Neural cell (in vitro differentiated cells): Measurements from ENCODE around the gene PLPP3. TPM values are rescaled to one million over a fixed set of nuclear protein-coding genes. Genes with fewer than 3 reads are reported as not detected.

Experiments
- H2AFZ ChIP-seq: fragments of 200-600, 300-800 bp; sonication (generic), shearing (Covaris generic); 2 replicates; pipeline ENCODE4 v1.6.0; 2014; ENCODE audit warnings: low read depth, mild to moderate bottlenecking, antibody characterized with exemption, low read length, moderate library complexity
- H3F3A ChIP-seq: fragments of 200-600 bp; shearing (Covaris generic); 2 replicates; pipeline ENCODE4 v1.6.1; 2016; ENCODE audit warnings: mild to moderate bottlenecking, moderate library complexity, mixed read lengths, antibody characterized with exemption, low read length; ENCODE audit not compliant: insufficient read depth, poor library complexity, severe bottlenecking
- H3K27ac ChIP-seq: fragments of 200-600, 300-800 bp; sonication (generic), shearing (Covaris generic); 2 replicates; pipeline ENCODE4 v1.5.1; 2014; ENCODE audit warnings: mild to moderate bottlenecking, low read length, moderate library complexity
- H3K27me3 ChIP-seq: fragments of 300-800, 200-600 bp; sonication (generic), shearing (Covaris generic); 2 replicates; pipeline ENCODE4 v1.6.0; 2014; ENCODE audit warnings: mild to moderate bottlenecking, low read depth, low read length, moderate library complexity; ENCODE audit not compliant: insufficient read depth
- H3K36me3 ChIP-seq: fragments of 300-800, 200-600 bp; sonication (generic), shearing (Covaris generic); 2 replicates; pipeline ENCODE4 v1.5.1; 2014; ENCODE audit warnings: mild to moderate bottlenecking, antibody characterized with exemption, low read length, moderate library complexity; ENCODE audit not compliant: insufficient read depth
- H3K4me2 ChIP-seq: fragments of 300-800, 200-600 bp; sonication (generic), shearing (Covaris generic); 2 replicates; pipeline ENCODE4 v1.6.0; 2014; ENCODE audit warnings: mild to moderate bottlenecking, low read length
- H3K4me3 ChIP-seq: fragments of 300-800, 200-600 bp; sonication (generic), shearing (Covaris generic); 2 replicates; pipeline ENCODE4 v1.5.1; 2014; ENCODE audit warnings: mild to moderate bottlenecking, low read length, moderate library complexity
- H3K79me2 ChIP-seq: fragments of 200-600 bp; shearing (Covaris generic); replicated peaks from 2 replicates; pipeline ENCODE4 v1.6.0; 2014; ENCODE audit warnings: mild to moderate bottlenecking, low read length, moderate library complexity; ENCODE audit not compliant: insufficient read depth
- H3K9ac ChIP-seq: fragments of 300-800, 200-600 bp; sonication (generic), shearing (Covaris generic); 2 replicates; pipeline ENCODE4 v1.6.1; 2016; ENCODE audit warnings: mild to moderate bottlenecking, low read length, mixed read lengths
- H3K9me2 ChIP-seq: fragments of 200-600 bp; shearing (Covaris generic); 2 replicates; pipeline ENCODE4 v1.6.1; 2016; ENCODE audit warnings: mild to moderate bottlenecking, low read length, mixed read lengths; ENCODE audit not compliant: insufficient read depth
- H3K9me3 ChIP-seq: fragments of 200-600, 300-800 bp; sonication (generic), shearing (Covaris generic); 2 replicates; pipeline ENCODE4 v1.6.1; 2016; ENCODE audit warnings: mild to moderate bottlenecking, mixed run types, low read length, moderate library complexity, mixed read lengths
- H4K20me1 ChIP-seq: fragments of 200-600 bp; shearing (Covaris generic); 2 replicates; pipeline ENCODE4 v1.6.1; 2016; ENCODE audit warnings: mild to moderate bottlenecking, mixed run types; ENCODE audit not compliant: insufficient read depth
- CTCF ChIP-seq: fragments of 450-650 bp; IDR thresholded peaks from 2 replicates; pipeline ENCODE4 v1.5.1; 2014; ENCODE audit warnings: antibody characterized with exemption, mild to moderate bottlenecking, moderate library complexity; ENCODE audit not compliant: poor library complexity, severe bottlenecking
- EP300 ChIP-seq: fragments of 450-650 bp; conservative IDR thresholded peaks from 2 replicates; pipeline ENCODE4 v1.6.1; 2014; ENCODE audit warnings: antibody characterized with exemption, mild to moderate bottlenecking, moderate library complexity; ENCODE audit not compliant: poor library complexity, severe bottlenecking
- EZH2 ChIP-seq: fragments of 200-600, 300-800 bp; shearing (Covaris generic), sonication (generic); IDR thresholded peaks from 2 replicates; pipeline ENCODE4 v1.6.1; 2014; ENCODE audit warnings: antibody characterized with exemption, low read length, borderline replicate concordance, mild to moderate bottlenecking; ENCODE audit not compliant: insufficient read depth, poor library complexity, severe bottlenecking
- MXI1 ChIP-seq: fragments of 450-650 bp; conservative IDR thresholded peaks from 2 replicates; pipeline ENCODE4 v1.6.1; 2014; ENCODE audit warnings: antibody characterized with exemption, mild to moderate bottlenecking; ENCODE audit not compliant: poor library complexity, severe bottlenecking
- POLR2AphosphoS5 ChIP-seq: IDR thresholded peaks from 2 replicates; pipeline ENCODE4 v1.6.1; 2012
- RAD21 ChIP-seq: fragments of 450-650 bp; conservative IDR thresholded peaks from 2 replicates; pipeline ENCODE4 v1.6.1; 2014; ENCODE audit warnings: antibody characterized with exemption, mild to moderate bottlenecking, moderate library complexity
- REST ChIP-seq: IDR thresholded peaks from 2 replicates; pipeline ENCODE4 v1.6.1; 2012; ENCODE audit warnings: borderline replicate concordance
- SMC3 ChIP-seq: fragments of 450-650 bp; conservative IDR thresholded peaks from 2 replicates; pipeline ENCODE4 v1.6.1; 2014; ENCODE audit warnings: antibody characterized with exemption, mild to moderate bottlenecking, moderate library complexity; ENCODE audit not compliant: poor library complexity
- TAF1 ChIP-seq: IDR thresholded peaks from 2 replicates; pipeline ENCODE4 v1.6.1; 2012; ENCODE audit warnings: low read depth
- polyA plus RNA-seq: library from polyadenylated mRNA; depleted of rRNA; stranded (reverse); fragments of >200 nt; gene quantifications from 2 replicates; pipeline ENCODE4 v1.2.3, GENCODE V29; 2014

PLPP3 gene
- polyA plus RNA-seq, 1 donor from 2014 or later = 2.1 TPM

- Histone ChIP-seq H3K9ac (peak overlapping the region; percentile 56), H3K79me2 (peaks cover 42% of the 10 kb centered on the region), H4K20me1 (no peaks in the 10 kb centered on the region), H3K9me2 (no peaks in the 10 kb centered on the region), H2AFZ (no peak overlapping the region), H3F3A (no peaks in the 10 kb centered on the region), H3K4me3 (peak overlapping the region; percentile 87), H3K27me3 (no peaks in the 10 kb centered on the region), H3K4me2 (peak overlapping the region; percentile 56), H3K36me3 (no peaks in the 10 kb centered on the region), H3K9me3 (no peaks in the 10 kb centered on the region), H3K27ac (no peak overlapping the region)
- TF ChIP-seq POLR2AphosphoS5 (no peak), MXI1 (peak; percentile 33)
These were observed 1.0 kb downstream of the PLPP3 start for GRCh38 chr1:56578138-56578962.

- TF ChIP-seq RAD21 (no peak), TAF1 (no peak)
- H3K9me2 ChIP-seq = no peaks in the 10 kb centered on the region
- no peaks in the 10 kb centered on the region for H4K20me1 ChIP-seq
- no peaks in the 10 kb centered on the region for H3F3A ChIP-seq
- H3K9ac ChIP-seq = peak overlapping the region; percentile 56
- H3K4me3 ChIP-seq = peak overlapping the region; percentile 87
- peak overlapping the region; percentile 56 for H3K4me2 ChIP-seq
- no peaks in the 10 kb centered on the region for H3K9me3 ChIP-seq
- H2AFZ ChIP-seq = no peak overlapping the region
- no peaks in the 10 kb centered on the region for H3K27me3 ChIP-seq
- no peaks in the 10 kb centered on the region for H3K36me3 ChIP-seq
- peaks cover 49% of the 10 kb centered on the region for H3K79me2 ChIP-seq
- no peak overlapping the region for H3K27ac ChIP-seq
These were observed 1.8 kb downstream of the PLPP3 start for GRCh38 chr1:56577406-56578137.

- Histone ChIP-seq H3K27me3 (no peaks in the 10 kb centered on the region), H3K4me3 (peak overlapping the region; percentile 87), H3K9me2 (no peaks in the 10 kb centered on the region), H3K4me2 (peak overlapping the region; percentile 50), H3K9ac (no peak overlapping the region), H3K79me2 (peaks cover 56% of the 10 kb centered on the region), H3K27ac (no peak overlapping the region), H3K36me3 (no peaks in the 10 kb centered on the region), H2AFZ (no peak overlapping the region), H4K20me1 (no peaks in the 10 kb centered on the region), H3F3A (no peaks in the 10 kb centered on the region), H3K9me3 (no peaks in the 10 kb centered on the region)
- TF ChIP-seq TAF1 (no peak), POLR2AphosphoS5 (no peak), EZH2 (no peak), SMC3 (peak; percentile 69), CTCF (peak; percentile 65), RAD21 (peak; percentile 68), EP300 (no peak), MXI1 (no peak), REST (no peak)
These were observed 2.4 kb downstream of the PLPP3 start for GRCh38 chr1:56576880-56577405.
